IMR-90 (cell line): Measurements from ENCODE around the gene CFDP1. TPM values are rescaled to one million over a fixed set of nuclear protein-coding genes. Genes with fewer than 3 reads are reported as not detected.

Experiments used
- ATAC-seq: fragments of 200-7000 bp; cut with Tn5 transposase; 2 replicates; pipeline ENCODE4 v1.9.1; 2020; ENCODE audit warnings: low read depth, mild to moderate bottlenecking, moderate library complexity
- BruUV-seq: library from RNA; stranded (reverse); fragments of 400-500 nt; replicated peaks from 2 replicates; lab custom pipeline; 2021; lab: Mats Ljungman, UMichigan
- CTCF ChIA-PET: fragments of 300-600 bp; formaldehyde crosslinking; extraction: SDS; loops from one replicate; lab custom pipeline; 2021; ENCODE audit warnings: antibody characterized with exemption; lab: Yijun Ruan, JAX
- POLR2A ChIA-PET: fragments of 300-600 bp; sonication (Branson Sonifier 250); formaldehyde crosslinking; loops from one replicate; lab custom pipeline; 2022; ENCODE audit warnings: antibody characterized with exemption; ENCODE audit not compliant: unreplicated experiment; lab: Charles Lee
- DNase-seq: peaks from one replicate; pipeline ENCODE4 v3.0.0; 2013
- H2AFZ ChIP-seq: replicated peaks from 2 replicates; pipeline ENCODE3; 2013; ENCODE audit warnings: low read length, mild to moderate bottlenecking; ENCODE audit not compliant: poor library complexity
- H2AK5ac ChIP-seq: 2 replicates; pipeline ENCODE4 v1.6.1; 2013; ENCODE audit warnings: low read depth, low read length, inconsistent platforms
- H2AK9ac ChIP-seq: replicated peaks from 2 replicates; pipeline ENCODE3; 2013; ENCODE audit warnings: mild to moderate bottlenecking, low read depth, low read length, moderate library complexity; ENCODE audit not compliant: poor library complexity
- H2BK120ac ChIP-seq: 2 replicates; pipeline ENCODE4 v1.6.1; 2013; ENCODE audit warnings: low read depth, low read length, inconsistent platforms
- H2BK15ac ChIP-seq: 3 replicates; pipeline ENCODE4 v1.6.1; 2013; ENCODE audit warnings: low read depth, low read length, inconsistent platforms
- H2BK20ac ChIP-seq: 2 replicates; pipeline ENCODE4 v1.6.1; 2013; ENCODE audit warnings: low read depth, mild to moderate bottlenecking, inconsistent platforms, low read length, moderate library complexity
- H2BK5ac ChIP-seq: 2 replicates; pipeline ENCODE4 v1.6.1; 2013; ENCODE audit warnings: mild to moderate bottlenecking, low read depth, low read length, inconsistent platforms; ENCODE audit not compliant: poor library complexity, severe bottlenecking
- H3K14ac ChIP-seq: replicated peaks from 2 replicates; pipeline ENCODE4 v1.6.1; 2013; ENCODE audit warnings: low read depth, low read length, inconsistent platforms
- H3K18ac ChIP-seq: 2 replicates; pipeline ENCODE4 v1.6.1; 2013; ENCODE audit warnings: low read depth, low read length, control low read depth
- H3K23ac ChIP-seq: 2 replicates; pipeline ENCODE4 v1.6.1; 2013; ENCODE audit warnings: low read depth, low read length, inconsistent platforms
- H3K27ac ChIP-seq: 2 replicates; pipeline ENCODE4 v1.5.1; 2013; ENCODE audit warnings: mild to moderate bottlenecking, control low read depth, low read length; ENCODE audit not compliant: insufficient read depth
- H3K27me3 ChIP-seq: 2 replicates; pipeline ENCODE4 v1.6.1; 2013; ENCODE audit warnings: low read length; ENCODE audit not compliant: control insufficient read depth, insufficient read depth
- H3K36me3 ChIP-seq: 2 replicates; pipeline ENCODE4 v1.6.1; 2013; ENCODE audit warnings: low read length, mixed read lengths; ENCODE audit not compliant: control insufficient read depth, insufficient read depth
- H3K4ac ChIP-seq: 2 replicates; pipeline ENCODE4 v1.6.1; 2013; ENCODE audit warnings: low read depth, low read length, inconsistent platforms
- H3K4me1 ChIP-seq: 2 replicates; pipeline ENCODE4 v1.6.1; 2013; ENCODE audit warnings: low read length, mixed read lengths; ENCODE audit not compliant: control insufficient read depth, insufficient read depth
- H3K4me2 ChIP-seq: 2 replicates; pipeline ENCODE4 v1.6.1; 2013; ENCODE audit warnings: low read depth, mild to moderate bottlenecking, control low read depth, low read length, moderate library complexity
- H3K4me3 ChIP-seq: 2 replicates; pipeline ENCODE4 v1.5.1; 2013; ENCODE audit warnings: low read depth, mild to moderate bottlenecking, control low read depth, low read length, moderate library complexity; ENCODE audit not compliant: insufficient read depth
- H3K56ac ChIP-seq: 2 replicates; pipeline ENCODE4 v1.6.1; 2013; ENCODE audit warnings: low read length, inconsistent platforms; ENCODE audit not compliant: insufficient read depth; ENCODE audit errors: extremely low read depth
- H3K79me1 ChIP-seq, 2 experiments: 2 replicates each; pipeline ENCODE4 v1.6.1; 2013; ENCODE audit warnings: low read length in 2 of 2, inconsistent platforms in 1 of 2, low read depth in 1 of 2
- H3K9ac ChIP-seq: 2 replicates; pipeline ENCODE4 v1.6.1; 2013; ENCODE audit warnings: low read depth, low read length, control low read depth
- H3K9me1 ChIP-seq: 2 replicates; pipeline ENCODE4 v1.6.1; 2013; ENCODE audit warnings: low read length, inconsistent platforms; ENCODE audit not compliant: insufficient read depth
- H3K9me3 ChIP-seq: 2 replicates; pipeline ENCODE4 v1.6.1; 2013; ENCODE audit warnings: low read length; ENCODE audit not compliant: control insufficient read depth, insufficient read depth
- H4K20me1 ChIP-seq: 2 replicates; pipeline ENCODE4 v1.6.1; 2013; ENCODE audit warnings: low read length, inconsistent platforms; ENCODE audit not compliant: insufficient read depth
- H4K5ac ChIP-seq: 2 replicates; pipeline ENCODE4 v1.6.1; 2013; ENCODE audit warnings: mild to moderate bottlenecking, low read depth, low read length, control low read depth
- H4K8ac ChIP-seq, 2 experiments: 2 replicates each; pipeline ENCODE4 v1.6.1; 2013; ENCODE audit warnings: low read depth in 2 of 2, low read length in 2 of 2, control low read depth in 1 of 2, inconsistent platforms in 1 of 2
- H4K91ac ChIP-seq: 2 replicates; pipeline ENCODE4 v1.6.1; 2013; ENCODE audit warnings: low read depth, low read length, inconsistent platforms; ENCODE audit not compliant: insufficient read depth
- BHLHE40 ChIP-seq: fragments of 150-350 bp; IDR thresholded peaks from 2 replicates; pipeline ENCODE4 v1.6.1; 2016; ENCODE audit warnings: mild to moderate bottlenecking, low read depth, low read length
- CEBPB ChIP-seq: IDR thresholded peaks from 2 replicates; pipeline ENCODE4 v1.6.1; 2012; ENCODE audit warnings: low read depth, low read length, improper control_type of control experiment
- CHD1 ChIP-seq: IDR thresholded peaks from 2 replicates; pipeline ENCODE4 v1.6.1; 2012; ENCODE audit warnings: low read depth, low read length, improper control_type of control experiment
- FOS ChIP-seq: fragments of 150-350 bp; IDR thresholded peaks from 2 replicates; pipeline ENCODE4 v1.6.1; 2016; ENCODE audit warnings: low read depth, low read length
- MAFK ChIP-seq: IDR thresholded peaks from 2 replicates; pipeline ENCODE4 v1.6.1; 2012; ENCODE audit warnings: low read depth, low read length, improper control_type of control experiment
- MAZ ChIP-seq: IDR thresholded peaks from 2 replicates; pipeline ENCODE4 v1.6.1; 2012; ENCODE audit warnings: low read depth, mild to moderate bottlenecking, low read length, improper control_type of control experiment, moderate library complexity, borderline replicate concordance
- MXI1 ChIP-seq: IDR thresholded peaks from 2 replicates; pipeline ENCODE4 v1.6.1; 2012; ENCODE audit warnings: low read depth, mild to moderate bottlenecking, low read length, moderate library complexity, borderline replicate concordance
- NFE2L2 ChIP-seq: fragments of 150-350 bp; IDR thresholded peaks from 2 replicates; pipeline ENCODE4 v1.6.1; 2016; ENCODE audit warnings: low read depth, mild to moderate bottlenecking, low read length
- POLR2A ChIP-seq: IDR thresholded peaks from 2 replicates; pipeline ENCODE4 v1.6.1; 2012; ENCODE audit warnings: mild to moderate bottlenecking, low read depth, low read length
- RAD21 ChIP-seq: IDR thresholded peaks from 2 replicates; pipeline ENCODE4 v1.6.1; 2012; ENCODE audit warnings: low read length, improper control_type of control experiment
- RCOR1 ChIP-seq: IDR thresholded peaks from 2 replicates; pipeline ENCODE4 v1.6.1; 2012; ENCODE audit warnings: mild to moderate bottlenecking, low read length, improper control_type of control experiment; ENCODE audit not compliant: insufficient replicate concordance
- RFX5 ChIP-seq: IDR thresholded peaks from 2 replicates; pipeline ENCODE4 v1.8.0; 2012; ENCODE audit warnings: low read depth, mild to moderate bottlenecking, low read length, moderate library complexity
- SMC3 ChIP-seq: fragments of 150-350 bp; IDR thresholded peaks from 2 replicates; pipeline ENCODE4 v1.6.1; 2016; ENCODE audit warnings: low read depth, mild to moderate bottlenecking, antibody characterized with exemption, low read length, moderate library complexity
- WGBS, 2 experiments: methylation state at CpG; one replicate each; pipeline versions ENCODE4 v1.1.5 to v1.1.7; 2013; ENCODE audit warnings: missing lambda C conversion rate in 2 of 2; ENCODE audit not compliant: insufficient read length in 1 of 2; ENCODE audit errors: extremely low coverage in 2 of 2; 5-methylcytosine and 5-hydroxymethylcytosine counted together
- dilution Hi-C: fragments of 300-500 bp; cut with HindIII; formaldehyde crosslinking; loops from one replicate; pipeline ENCODE4 v1.14.3; 2018; ENCODE audit warnings: low sequenced_read_pairs; ENCODE audit not compliant: unreplicated experiment
- in situ Hi-C: fragments of 300-500 bp; cut with MboI; formaldehyde crosslinking; loops from 3 replicates; pipeline ENCODE4 v1.14.3; 2019; ENCODE audit warnings: low sequenced_read_pairs, inconsistent platforms, mixed read lengths
- intact Hi-C: fragments of 100-400 bp; cut with micrococcal nuclease; formaldehyde crosslinking; loops from 2 replicates; pipeline ENCODE4 v1.10.0; 2022
- polyA plus RNA-seq, 3 experiments: library from polyadenylated mRNA; depleted of rRNA; stranded (reverse); fragments of >200 nt; gene quantifications; 2 replicates each; pipeline ENCODE4 v1.2.3, GENCODE V29; 2012; ENCODE audit warnings: low replicate concordance in 1 of 3
- total RNA-seq: library from RNA; depleted of rRNA; stranded (reverse); fragments of >200 nt; gene quantifications from 2 replicates; pipeline ENCODE4 v1.2.3, GENCODE V29; 2012
- TF ChIP-seq, protein P1 (sequence below): conservative IDR thresholded peaks from 2 replicates; pipeline ENCODE4 v1.5.1; 2012; ENCODE audit warnings: mild to moderate bottlenecking, low read depth, low read length, improper control_type of control experiment
- TF ChIP-seq, protein P2 (sequence below): fragments of 150-350 bp; IDR thresholded peaks from 2 replicates; pipeline ENCODE4 v1.6.1; 2016; ENCODE audit warnings: low read depth, mild to moderate bottlenecking, low read length, moderate library complexity, borderline replicate concordance

CFDP1 gene
- total and polyA plus RNA-seq, 2 of the 4 experiments (the other 2 are of a cell fraction), result 15.6 to 38.7 TPM

DNA sequence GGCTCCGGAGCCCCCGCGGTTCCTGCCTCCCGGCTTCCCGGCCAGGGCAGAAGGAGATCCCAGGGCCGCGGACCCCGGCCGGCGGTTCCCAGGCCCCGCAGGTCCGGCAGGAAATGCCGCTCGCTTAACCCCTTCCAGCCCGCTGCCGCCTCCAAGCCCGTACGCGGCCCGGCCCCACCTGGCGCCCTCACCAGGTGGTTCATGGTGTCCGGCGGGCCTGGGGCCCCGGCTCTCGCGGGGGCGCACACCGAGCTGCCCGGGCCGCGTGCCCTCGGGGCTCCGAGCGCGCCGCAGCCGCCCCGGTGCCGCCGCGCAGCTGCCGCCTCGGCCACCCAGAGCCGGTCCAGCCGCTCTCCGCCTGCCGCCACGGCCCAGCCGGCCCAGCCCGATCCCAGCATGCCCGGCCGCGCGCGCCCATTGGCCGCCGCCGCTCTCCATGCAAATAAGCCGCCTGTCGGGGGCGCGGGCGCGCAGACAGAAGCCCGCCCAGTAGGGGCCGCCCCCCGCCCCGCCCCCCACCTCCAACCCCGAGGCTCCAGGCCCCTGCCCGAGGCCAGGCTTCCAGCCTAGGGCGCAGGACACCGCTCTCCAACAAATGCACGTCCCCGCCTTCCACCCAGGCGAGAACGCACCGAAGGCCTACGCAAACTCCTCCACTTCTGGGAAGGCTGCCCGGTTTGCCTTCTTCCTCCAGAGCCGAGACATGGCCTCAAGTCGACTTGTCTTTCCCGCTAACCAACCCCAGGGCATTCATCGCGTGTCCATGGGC is 181.8 kb downstream of the CFDP1 start, which contains the start of gene BCAR1:
BCAR1 (minus strand) TSS at position 345 of the 769 bp plus-strand sequence; CDS start at position 203, 142 bp downstream.
- CTCF ChIA-PET, result interaction anchor here (0.8 kb wide), 1 partner anchor 54 kb away, joined by 3 read pairs; no protein-coding TSS in a partner anchor

More for the DNA sequence above, 181.8 kb downstream of the CFDP1 start, which contains the start of gene BCAR1:
- H2AFZ ChIP-seq, result peak within 1 kb of the TSS; percentile 80
- H3K36me3 ChIP-seq, result peaks cover 5% of the 10 kb centered on the region; the same call in 1 of the 2 replicates
- peak within 1 kb of the TSS; percentile 94 for H3K14ac ChIP-seq
- H3K27me3 ChIP-seq, result no peaks in the 10 kb centered on the region
- H3K9ac ChIP-seq, result peak within 1 kb of the TSS; percentile 96
- peak within 1 kb of the TSS; percentile 85 for H2BK20ac ChIP-seq
- peak within 1 kb of the TSS; percentile 98 for H3K27ac ChIP-seq
- 1% methylated on average over 16 of the region's 84 CpGs; no CpG with 5 or more reads in 1 of the 2 experiments for WGBS, 2 experiments
- H3K56ac ChIP-seq, result peak within 1 kb of the TSS; percentile 66
- peaks cover 43% of the 10 kb centered on the region for H3K9me1 ChIP-seq
- in situ Hi-C loops (no loop called here), intact Hi-C loops (loop anchor here (5.0 kb wide), 1 partner anchor 131 kb away; no protein-coding TSS in a partner anchor), dilution Hi-C loops (no loop called here)
- ATAC-seq (peak; percentile 68), DNase-seq (peak; percentile 93)
- H2BK15ac ChIP-seq, result peak within 1 kb of the TSS; percentile 77; the same call in 2 of the 3 replicates
- peaks cover 81% of the 10 kb centered on the region for H4K20me1 ChIP-seq
- H3K4me1 ChIP-seq, result peaks cover 76% of the 10 kb centered on the region
- peaks cover 0 to 61% of the 10 kb centered on the region in 2 experiments; a peak in 3 of 4 replicates for H3K79me1 ChIP-seq
- H3K4me2 ChIP-seq, result peak within 1 kb of the TSS; percentile 86
- H2AK9ac ChIP-seq, result peak within 1 kb of the TSS; percentile 99
- peak within 1 kb of the TSS; percentile 99 for H2AK5ac ChIP-seq
- H4K8ac ChIP-seq, result peak within 1 kb of the TSS; percentile 92 to 94
- TF ChIP-seq MAFK (no peak), RCOR1 (no peak), BHLHE40 (no peak), NFE2L2 (no peak), MXI1 (peak; percentile 44; the same call in 1 of the 2 replicates), CHD1 (no peak), RAD21 (peak; percentile 15; the same call in 1 of the 2 replicates), RFX5 (no peak), FOS (no peak), SMC3 (no peak), POLR2A (peak; percentile 81), MAZ (no peak; the same call in 1 of the 2 replicates), CEBPB (no peak)
- TF ChIP-seq, protein P1, sequence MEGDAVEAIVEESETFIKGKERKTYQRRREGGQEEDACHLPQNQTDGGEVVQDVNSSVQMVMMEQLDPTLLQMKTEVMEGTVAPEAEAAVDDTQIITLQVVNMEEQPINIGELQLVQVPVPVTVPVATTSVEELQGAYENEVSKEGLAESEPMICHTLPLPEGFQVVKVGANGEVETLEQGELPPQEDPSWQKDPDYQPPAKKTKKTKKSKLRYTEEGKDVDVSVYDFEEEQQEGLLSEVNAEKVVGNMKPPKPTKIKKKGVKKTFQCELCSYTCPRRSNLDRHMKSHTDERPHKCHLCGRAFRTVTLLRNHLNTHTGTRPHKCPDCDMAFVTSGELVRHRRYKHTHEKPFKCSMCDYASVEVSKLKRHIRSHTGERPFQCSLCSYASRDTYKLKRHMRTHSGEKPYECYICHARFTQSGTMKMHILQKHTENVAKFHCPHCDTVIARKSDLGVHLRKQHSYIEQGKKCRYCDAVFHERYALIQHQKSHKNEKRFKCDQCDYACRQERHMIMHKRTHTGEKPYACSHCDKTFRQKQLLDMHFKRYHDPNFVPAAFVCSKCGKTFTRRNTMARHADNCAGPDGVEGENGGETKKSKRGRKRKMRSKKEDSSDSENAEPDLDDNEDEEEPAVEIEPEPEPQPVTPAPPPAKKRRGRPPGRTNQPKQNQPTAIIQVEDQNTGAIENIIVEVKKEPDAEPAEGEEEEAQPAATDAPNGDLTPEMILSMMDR, result no peak
- TF ChIP-seq, protein P2, sequence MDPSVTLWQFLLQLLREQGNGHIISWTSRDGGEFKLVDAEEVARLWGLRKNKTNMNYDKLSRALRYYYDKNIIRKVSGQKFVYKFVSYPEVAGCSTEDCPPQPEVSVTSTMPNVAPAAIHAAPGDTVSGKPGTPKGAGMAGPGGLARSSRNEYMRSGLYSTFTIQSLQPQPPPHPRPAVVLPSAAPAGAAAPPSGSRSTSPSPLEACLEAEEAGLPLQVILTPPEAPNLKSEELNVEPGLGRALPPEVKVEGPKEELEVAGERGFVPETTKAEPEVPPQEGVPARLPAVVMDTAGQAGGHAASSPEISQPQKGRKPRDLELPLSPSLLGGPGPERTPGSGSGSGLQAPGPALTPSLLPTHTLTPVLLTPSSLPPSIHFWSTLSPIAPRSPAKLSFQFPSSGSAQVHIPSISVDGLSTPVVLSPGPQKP, result no peak
- H2BK5ac ChIP-seq, result peak within 1 kb of the TSS; percentile 99
- H4K5ac ChIP-seq, result peak within 1 kb of the TSS; percentile 86
- H2BK120ac ChIP-seq, result peak within 1 kb of the TSS; percentile 96
- H3K4ac ChIP-seq, result peak within 1 kb of the TSS; percentile 98
- no peaks in the 10 kb centered on the region for H3K9me3 ChIP-seq
- peak within 1 kb of the TSS; percentile 99 for H4K91ac ChIP-seq
- H3K4me3 ChIP-seq, result peak within 1 kb of the TSS; percentile 70
- peak within 1 kb of the TSS; percentile 58 for H3K18ac ChIP-seq
- no TSS peak for BruUV-seq
- peak within 1 kb of the TSS; percentile 99 for H3K23ac ChIP-seq
- POLR2A ChIA-PET, result no interaction called here
